Ovary (tissue), 9 donors: Measurements from ENCODE around the gene GUCD1. TPM values are rescaled to one million over a fixed set of nuclear protein-coding genes. Genes with fewer than 3 reads are reported as not detected.
A peak's percentile ranks its signal among the peaks of the same experiment; 100 is the strongest.

ENCODE experiments used
- DNase-seq, 5 donors: peaks; one replicate each; pipeline ENCODE4 v3.0.0-alpha.2; 2019 to 2020
- H3K27ac ChIP-seq, 2 donors: fragments of 200-600 bp; one replicate each; pipeline versions ENCODE4 v1.5.1 to v1.8.0; 2019 to 2022
- H3K27me3 ChIP-seq: fragments of 200-600 bp; one replicate; pipeline ENCODE4 v1.8.0; 2022
- H3K36me3 ChIP-seq: fragments of 200-600 bp; sonication (generic); one replicate; pipeline ENCODE4 v1.5.1; 2019
- H3K4me1 ChIP-seq: one replicate; pipeline ENCODE4 v1.8.1; 2013; ENCODE audit warnings: mild to moderate bottlenecking, moderate library complexity; ENCODE audit not compliant: insufficient read depth
- H3K4me3 ChIP-seq: fragments of 200-600 bp; sonication (generic); one replicate; pipeline ENCODE4 v1.5.1; 2017
- H3K9me3 ChIP-seq, 2 donors: fragments of 200-600 bp in 1 of 2; sonication (generic) in 1 of 2; one replicate each; pipeline versions ENCODE4 v1.5.1 to v1.8.1; 2013 to 2019; ENCODE audit warnings: mild to moderate bottlenecking in 1 of 2, moderate library complexity in 1 of 2
- EP300 ChIP-seq: sonication (generic); formaldehyde crosslinking; IDR thresholded peaks from one replicate; pipeline ENCODE4 v1.6.1; 2017; ENCODE audit warnings: antibody characterized with exemption
- POLR2A ChIP-seq: fragments of 450-650 bp; IDR thresholded peaks from one replicate; pipeline ENCODE4 v1.6.1; 2017; ENCODE audit warnings: antibody characterized with exemption, mild to moderate bottlenecking, moderate library complexity
- WGBS, 3 donors: extraction: QIAGEN DNeasy Blood & Tissue Kit in 1 of 3; methylation state at CpG; one replicate each; pipeline versions ENCODE4 v1.1.5 to v1.1.7; 2013 to 2017; 5-methylcytosine and 5-hydroxymethylcytosine counted together
- intact Hi-C, 4 donors: fragments of 100-400 bp; cut with DNase I; formaldehyde crosslinking; loops; one replicate each; pipeline versions ENCODE4 v1.11.0 to v1.15.1; 2022 to 2023
- polyA plus RNA-seq, 2 donors: library from polyadenylated mRNA; stranded (reverse); fragments of 200-250 nt in 1 of 2; fragments of 350-450 nt in 1 of 2; fragmentation: Illumina TruSeq in 1 of 2; extraction: RNeasy Lipid Tissue Mini Kit (QIAGEN cat#74804) in 1 of 2; gene quantifications; one replicate each; pipeline ENCODE4 v1.2.3, GENCODE V29; 2013 to 2014
- total RNA-seq, 7 donors: library from RNA; depleted of rRNA in 2 of 7; stranded (reverse); fragments of >200 nt in 2 of 7; fragmentation: NEBNext Ultra II Directional in 3 of 7; extraction: Animal tissue kit (Norgen Biotek cat#: 25700) in 3 of 7; gene quantifications; one replicate each; pipeline versions ENCODE4 v1.1.0 to v1.2.4, GENCODE V29; 2016 to 2023
- TF ChIP-seq, protein P1 (sequence below), 3 donors: fragments of 450-650 bp in 2 of 3; fragments of 200-600 bp in 1 of 3; IDR thresholded peaks; one replicate each; pipeline versions ENCODE4 v1.5.1 to v1.8.0; 2016 to 2022; ENCODE audit warnings: antibody characterized with exemption in 3 of 3, mild to moderate bottlenecking in 1 of 3
- donor health status: DM: no; HTN: no; CAD: no; lungs with moderate emphysema.
- donor health status: DM: no; HTN: no; CAD: no.
- donor health status: Bipolar disorder and iron deficiency.
- donor health status: DM: yes; HTN: yes; CAD: no.
- donor health status: DM: no; HTN: no; CAD: no.
- donor health status: DM: yes; HTN: yes; CAD: no.

The GUCD1 gene
- total and polyA plus RNA-seq, 9 donors: 30.3 to 85.4 (median 55.4) TPM

DNA sequence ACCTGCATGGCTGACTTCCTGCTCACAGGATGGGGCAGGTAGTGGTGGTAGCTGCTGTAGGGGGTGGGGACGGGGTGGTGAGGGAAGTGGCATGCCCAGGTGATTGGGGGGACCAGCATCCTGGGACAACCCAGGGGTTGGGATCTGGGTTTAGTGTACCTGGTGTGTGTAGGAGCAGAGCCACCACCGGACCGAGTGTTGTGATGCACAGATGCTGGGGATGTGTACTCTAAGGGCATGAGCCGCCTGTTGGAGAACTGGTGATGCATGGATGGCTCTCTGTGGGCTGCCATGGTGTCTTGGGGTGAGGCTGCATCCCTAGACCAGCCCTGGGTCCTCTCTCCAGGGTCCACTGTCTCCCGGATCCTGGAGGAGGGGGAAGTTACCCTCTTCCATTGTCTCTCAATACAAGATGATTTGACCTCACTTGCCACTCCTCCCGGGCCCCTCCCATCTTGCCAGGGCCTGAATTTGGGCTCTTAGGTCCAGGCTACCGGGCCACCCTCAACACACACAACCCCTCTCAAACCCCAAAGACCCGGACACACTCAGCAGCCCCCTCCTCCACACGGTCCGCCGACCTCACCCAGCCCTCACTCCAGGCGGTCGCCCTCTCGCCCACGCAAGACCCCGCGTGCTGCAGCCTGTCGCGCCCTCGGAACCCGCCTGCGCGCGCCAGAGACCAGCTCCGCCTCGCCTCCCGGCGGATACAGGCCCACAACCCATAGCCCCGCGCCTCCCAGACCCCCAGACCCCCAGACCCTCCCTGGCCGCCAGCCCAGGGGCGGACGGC lies 37.3 kb upstream of the GUCD1 start:
- H3K36me3 ChIP-seq: no peaks in the 10 kb centered on the region
- H3K9me3 ChIP-seq: no peaks in the 10 kb centered on the region
- intact Hi-C loops: no loop called here
- H3K4me3 ChIP-seq: peak overlapping the region; percentile 56
- H3K27ac ChIP-seq: peak overlapping the region; percentile 63 to 88
- WGBS, 3 donors: 7 to 10% (median 9%) methylated on average over 30 to 33 of the region's 33 CpGs
- no peaks in the 10 kb centered on the region for H3K4me1 ChIP-seq
- no peak for TF ChIP-seq EP300
- no peak for TF ChIP-seq POLR2A
- TF ChIP-seq, protein P1, sequence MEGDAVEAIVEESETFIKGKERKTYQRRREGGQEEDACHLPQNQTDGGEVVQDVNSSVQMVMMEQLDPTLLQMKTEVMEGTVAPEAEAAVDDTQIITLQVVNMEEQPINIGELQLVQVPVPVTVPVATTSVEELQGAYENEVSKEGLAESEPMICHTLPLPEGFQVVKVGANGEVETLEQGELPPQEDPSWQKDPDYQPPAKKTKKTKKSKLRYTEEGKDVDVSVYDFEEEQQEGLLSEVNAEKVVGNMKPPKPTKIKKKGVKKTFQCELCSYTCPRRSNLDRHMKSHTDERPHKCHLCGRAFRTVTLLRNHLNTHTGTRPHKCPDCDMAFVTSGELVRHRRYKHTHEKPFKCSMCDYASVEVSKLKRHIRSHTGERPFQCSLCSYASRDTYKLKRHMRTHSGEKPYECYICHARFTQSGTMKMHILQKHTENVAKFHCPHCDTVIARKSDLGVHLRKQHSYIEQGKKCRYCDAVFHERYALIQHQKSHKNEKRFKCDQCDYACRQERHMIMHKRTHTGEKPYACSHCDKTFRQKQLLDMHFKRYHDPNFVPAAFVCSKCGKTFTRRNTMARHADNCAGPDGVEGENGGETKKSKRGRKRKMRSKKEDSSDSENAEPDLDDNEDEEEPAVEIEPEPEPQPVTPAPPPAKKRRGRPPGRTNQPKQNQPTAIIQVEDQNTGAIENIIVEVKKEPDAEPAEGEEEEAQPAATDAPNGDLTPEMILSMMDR (IDR thresholded peaks at IDR 0.05): no peak
- peak; percentile 36 to 68 (median 65) for DNase-seq
- no peaks in the 10 kb centered on the region for H3K27me3 ChIP-seq

DNA sequence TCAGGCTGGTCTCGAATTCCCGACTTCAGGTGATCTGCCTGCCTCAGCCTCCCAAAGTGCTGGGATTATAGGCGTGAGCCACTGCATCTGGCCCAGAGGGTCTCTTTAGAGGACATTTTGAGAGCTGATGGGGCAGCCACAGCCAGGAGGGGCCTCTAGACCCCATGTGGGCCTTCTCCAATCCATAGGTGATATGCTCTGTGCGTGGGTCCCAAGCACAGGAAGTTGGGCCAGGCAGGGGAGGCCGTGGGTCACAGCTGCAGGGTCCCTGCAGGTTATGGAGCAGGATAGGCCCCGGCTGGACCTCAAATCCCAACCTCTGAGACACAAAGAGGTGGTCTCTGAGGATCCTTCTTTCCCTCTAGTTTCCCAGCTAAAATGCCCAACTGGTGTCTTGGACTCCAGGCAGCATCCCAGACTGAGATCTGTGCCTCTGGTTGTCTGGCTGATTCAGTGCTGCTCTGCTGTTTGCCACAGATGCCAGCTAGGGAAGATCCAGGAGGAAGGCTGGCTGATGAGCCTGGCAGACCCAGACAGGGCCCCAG lies 36.4 kb upstream of the GUCD1 start:
- no peak overlapping the region for H3K27ac ChIP-seq
- no peak overlapping the region for H3K4me3 ChIP-seq
- DNase-seq: peak in 1 of 5 donors; percentile 29
- intact Hi-C loops: no loop called here
- 85 to 90% (median 86%) methylated on average over 6 of the region's 6 CpGs for WGBS, 3 donors
- TF ChIP-seq, protein P1 (IDR thresholded peaks at IDR 0.05): no peak
- TF ChIP-seq POLR2A (no peak), EP300 (no peak)
- H3K9me3 ChIP-seq: no peaks in the 10 kb centered on the region
- no peaks in the 10 kb centered on the region for H3K27me3 ChIP-seq
- no peaks in the 10 kb centered on the region for H3K36me3 ChIP-seq
- no peaks in the 10 kb centered on the region for H3K4me1 ChIP-seq

- DNase-seq: peak in 1 of 5 donors; percentile 29
- WGBS, 3 donors: 95 to 97% (median 96%) methylated on average over 12 of the region's 12 CpGs
- no peaks in the 10 kb centered on the region for H3K36me3 ChIP-seq
- TF ChIP-seq, protein P1 (IDR thresholded peaks at IDR 0.05): no peak
- TF ChIP-seq POLR2A (no peak), EP300 (no peak)
- intact Hi-C loops: no loop called here
- H3K4me3 ChIP-seq: no peak overlapping the region
- H3K27ac ChIP-seq: no peak overlapping the region
- no peaks in the 10 kb centered on the region for H3K9me3 ChIP-seq
- no peaks in the 10 kb centered on the region for H3K4me1 ChIP-seq
- no peaks in the 10 kb centered on the region for H3K27me3 ChIP-seq
Observed at GRCh38 chr22:24590596-24591173, 35.7 kb upstream of the GUCD1 start.

GRCh38 chr22:24589518-24590030 lies 34.6 kb upstream of the GUCD1 start:
- TF ChIP-seq, protein P1 (IDR thresholded peaks at IDR 0.05): no peak
- no peak for TF ChIP-seq POLR2A
- no peak for TF ChIP-seq EP300
- H3K36me3 ChIP-seq: no peaks in the 10 kb centered on the region

More at GRCh38 chr22:24589518-24590030, 34.6 kb upstream of the GUCD1 start:
- Histone ChIP-seq H3K27me3 (no peaks in the 10 kb centered on the region), H3K4me3 (no peak overlapping the region), H3K9me3 (no peaks in the 10 kb centered on the region), H3K4me1 (no peaks in the 10 kb centered on the region), H3K27ac (no peak overlapping the region)
- DNase-seq: peak in 1 of 5 donors; percentile 30
- WGBS, 3 donors: 84 to 86% (median 85%) methylated on average over 7 of the region's 7 CpGs
- intact Hi-C loops: no loop called here
